ENCODE results near the gene EPB41L3.

Gene EPB41L3

DNA sequence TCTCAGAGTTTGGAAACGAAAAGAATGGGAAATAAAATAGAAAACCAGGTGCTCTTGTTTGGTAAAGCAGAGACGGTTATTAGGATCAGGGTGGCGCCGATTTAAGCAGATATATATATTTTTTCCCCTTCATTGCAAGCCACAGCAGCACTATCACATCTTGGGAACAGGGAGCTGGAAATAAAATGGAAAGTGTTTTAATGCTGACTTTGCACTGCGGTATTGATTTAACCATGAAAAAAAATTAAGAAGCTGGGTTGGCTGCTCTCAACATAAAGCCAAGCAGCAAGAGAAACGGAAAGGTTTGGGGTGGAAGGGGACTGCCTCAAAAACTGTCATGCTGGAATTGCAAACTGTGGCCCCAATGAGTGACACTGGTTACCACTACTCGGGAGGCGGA, 145.5 kb downstream of the EPB41L3 start:
- no peak for TF ChIP-seq TAF1 (IDR thresholded peaks at IDR 0.05; ENCODE audit: low read depth)

DNA sequence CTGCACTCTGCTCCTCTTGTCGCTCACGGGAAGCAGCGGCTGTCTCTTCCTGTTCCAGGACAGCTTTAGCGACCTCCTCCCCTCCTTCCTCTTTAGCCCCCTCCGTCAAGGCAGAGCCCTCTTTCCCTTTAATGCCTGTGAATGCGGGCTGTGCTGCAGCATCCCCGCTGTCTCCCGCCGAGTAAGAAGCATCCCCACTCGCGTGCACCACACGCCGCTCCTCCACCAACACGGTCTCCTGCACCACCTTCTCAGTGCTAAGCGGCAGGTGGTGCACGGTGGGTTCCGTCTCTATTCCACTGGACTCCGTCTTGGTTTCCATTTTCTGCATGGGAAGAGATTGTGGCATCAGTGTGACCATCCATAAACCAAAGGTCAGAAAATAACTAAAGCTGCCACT, 146.7 kb downstream of the EPB41L3 start:
- TF ChIP-seq RAD21 (IDR thresholded peaks at IDR 0.05; ENCODE audit: low read depth) (no peak), REST (IDR thresholded peaks at IDR 0.05; ENCODE audit: low read depth) (no peak), ZBTB7A (IDR thresholded peaks at IDR 0.05; ENCODE audit: low read depth) (no peak), CEBPB (IDR thresholded peaks at IDR 0.05) (no peak), TAF1 (IDR thresholded peaks at IDR 0.05; ENCODE audit: low read depth) (no peak), EP300 (IDR thresholded peaks at IDR 0.05; ENCODE audit: borderline replicate concordance) (no peak), USF1 (IDR thresholded peaks at IDR 0.05) (no peak), YY1 (IDR thresholded peaks at IDR 0.05; ENCODE audit: low read depth) (no peak), TCF12 (IDR thresholded peaks at IDR 0.05; ENCODE audit: low read depth) (no peak), MAX (IDR thresholded peaks at IDR 0.05) (no peak), TEAD4 (IDR thresholded peaks at IDR 0.05) (no peak), CREB1 (IDR thresholded peaks at IDR 0.05; ENCODE audit: low read depth) (no peak), EGR1 (IDR thresholded peaks at IDR 0.05) (no peak), FOXM1 (IDR thresholded peaks at IDR 0.05; ENCODE audit: borderline replicate concordance, low read depth) (no peak), NFIC (IDR thresholded peaks at IDR 0.05) (no peak)

DNA sequence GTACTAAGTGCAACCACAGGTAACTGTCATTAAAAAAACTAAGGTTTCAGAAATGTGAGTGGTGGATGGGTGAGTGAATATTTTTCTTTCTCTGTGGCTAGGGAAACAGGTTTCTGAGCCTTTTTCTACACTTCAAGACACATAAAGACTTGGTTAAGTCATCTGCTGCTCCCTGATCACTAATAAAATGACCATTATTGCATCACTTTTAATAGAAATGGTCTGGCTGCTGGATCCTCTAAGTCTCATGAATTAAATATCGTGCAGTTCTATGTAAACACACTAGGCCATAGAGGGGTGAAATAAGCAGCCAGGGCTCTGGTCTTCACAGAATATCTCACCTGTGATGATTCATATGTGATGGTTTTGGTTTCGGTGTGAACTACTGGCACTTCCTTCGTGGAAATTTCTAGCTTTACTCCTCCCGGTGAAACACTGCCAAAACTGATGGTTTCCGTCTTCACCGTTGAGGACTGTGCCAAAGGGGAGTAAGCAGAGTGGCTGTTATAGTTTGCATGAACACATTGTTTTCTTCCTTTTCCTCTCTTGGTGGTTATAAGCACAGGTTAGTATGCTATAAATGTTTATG, 147.8 kb downstream of the EPB41L3 start:
- TF ChIP-seq EP300 (IDR thresholded peaks at IDR 0.05; ENCODE audit: borderline replicate concordance): no peak
- TF ChIP-seq MAX (IDR thresholded peaks at IDR 0.05): no peak
- no peak for TF ChIP-seq RAD21 (IDR thresholded peaks at IDR 0.05; ENCODE audit: low read depth)
- TF ChIP-seq ZBTB7A (IDR thresholded peaks at IDR 0.05; ENCODE audit: low read depth): no peak

GRCh38 chr18:5393779-5394178, 150.0 kb downstream of the EPB41L3 start:
- TF ChIP-seq RAD21 (IDR thresholded peaks at IDR 0.05; ENCODE audit: low read depth) (no peak), REST (IDR thresholded peaks at IDR 0.05; ENCODE audit: low read depth) (no peak), TEAD4 (IDR thresholded peaks at IDR 0.05) (no peak), TCF12 (IDR thresholded peaks at IDR 0.05; ENCODE audit: low read depth) (no peak), NFIC (IDR thresholded peaks at IDR 0.05) (no peak), YY1 (IDR thresholded peaks at IDR 0.05; ENCODE audit: low read depth) (no peak), FOXM1 (IDR thresholded peaks at IDR 0.05; ENCODE audit: borderline replicate concordance, low read depth) (no peak), CREB1 (IDR thresholded peaks at IDR 0.05; ENCODE audit: low read depth) (no peak), ZBTB7A (IDR thresholded peaks at IDR 0.05; ENCODE audit: low read depth) (no peak), EP300 (IDR thresholded peaks at IDR 0.05; ENCODE audit: borderline replicate concordance) (no peak), USF1 (IDR thresholded peaks at IDR 0.05) (no peak), EGR1 (IDR thresholded peaks at IDR 0.05) (no peak), CEBPB (IDR thresholded peaks at IDR 0.05) (no peak), TAF1 (IDR thresholded peaks at IDR 0.05; ENCODE audit: low read depth) (no peak), MAX (IDR thresholded peaks at IDR 0.05) (no peak)

- TF ChIP-seq TAF1 (IDR thresholded peaks at IDR 0.05; ENCODE audit: low read depth) (no peak), EP300 (IDR thresholded peaks at IDR 0.05; ENCODE audit: borderline replicate concordance) (no peak), REST (IDR thresholded peaks at IDR 0.05; ENCODE audit: low read depth) (no peak), TCF12 (IDR thresholded peaks at IDR 0.05; ENCODE audit: low read depth) (no peak), CREB1 (IDR thresholded peaks at IDR 0.05; ENCODE audit: low read depth) (no peak), ZBTB7A (IDR thresholded peaks at IDR 0.05; ENCODE audit: low read depth) (no peak), YY1 (IDR thresholded peaks at IDR 0.05; ENCODE audit: low read depth) (no peak), NFIC (IDR thresholded peaks at IDR 0.05) (no peak), USF1 (IDR thresholded peaks at IDR 0.05) (no peak), CEBPB (IDR thresholded peaks at IDR 0.05) (no peak), MAX (IDR thresholded peaks at IDR 0.05) (no peak), EGR1 (IDR thresholded peaks at IDR 0.05) (no peak), TEAD4 (IDR thresholded peaks at IDR 0.05) (no peak), RAD21 (IDR thresholded peaks at IDR 0.05; ENCODE audit: low read depth) (no peak), FOXM1 (IDR thresholded peaks at IDR 0.05; ENCODE audit: borderline replicate concordance, low read depth) (no peak)
Measured at GRCh38 chr18:5391409-5391808, 152.4 kb downstream of the EPB41L3 start.

All from Ishikawa (cell line).